K562 (cell line): ENCODE measurements around the gene ITGAL.

Source experiments
- FOSL1 ChIP-seq: fragments of 200-800 bp; sonication (Bioruptor generic); conservative IDR thresholded peaks from 2 replicates; pipeline ENCODE4 v1.6.1; 2016; ENCODE audit warnings: missing genetic modification characterization, missing compliant biosample characterization
- RBM22 ChIP-seq: fragments of 200-400 bp; formaldehyde crosslinking; IDR thresholded peaks from 2 replicates; pipeline ENCODE4 v1.6.1; 2018; ENCODE audit warnings: low read length, low read depth; ENCODE audit not compliant: poor library complexity, severe bottlenecking

GRCh38 chr16:30472328-30472942, at the start of gene ITGAL:
- TF ChIP-seq FOSL1 (tag) (no peak), RBM22 (no peak)
